Measurements from ENCODE around the gene ID3. TPM values are rescaled to one million over a fixed set of nuclear protein-coding genes. Genes with fewer than 3 reads are reported as not detected.

The ID3 gene
- polyA plus RNA-seq, 3 donors = 1.1 to 31.1 (median 2.5) TPM

GRCh38 chr1:23575226-23575810 is 16.0 kb upstream of the ID3 start:
- H3K4me1 ChIP-seq (ENCODE audit: control insufficient read depth in 1 of 2, insufficient read depth in 2 of 2, low read length in 2 of 2) = peaks cover 6 to 8% of the 10 kb centered on the region in 2 donors
- no peak overlapping the region for H3K4me3 ChIP-seq (replicated peaks in 1 of 3; ENCODE audit: low read depth in 2 of 3, low read length in 3 of 3)
- peaks cover 10% of the 10 kb centered on the region for H3K4me1 Mint-ChIP-seq
- no peaks in the 10 kb centered on the region for H3K9me3 ChIP-seq (replicated peaks in 1 of 2; ENCODE audit: control insufficient read depth in 1 of 2, insufficient read depth in 1 of 2, low read length in 2 of 2)
- peaks cover 8 to 15% of the 10 kb centered on the region in 2 donors for H3K27me3 ChIP-seq (ENCODE audit: control insufficient read depth in 2 of 2, insufficient read depth in 2 of 2, low read length in 2 of 2)
- H4K20me1 ChIP-seq (ENCODE audit: insufficient read depth, low read length) = no peaks in the 10 kb centered on the region
- H3K36me3 ChIP-seq (replicated peaks in 1 of 2; ENCODE audit: control insufficient read depth in 1 of 2, insufficient read depth in 2 of 2, low read length in 2 of 2) = no peaks in the 10 kb centered on the region
- no peak overlapping the region for H3K4me3 Mint-ChIP-seq
- peaks cover 0 to 3% (median 0%) of the 10 kb centered on the region in 7 donors for H3K9me3 Mint-ChIP-seq
- 80% methylated on average over 3 of the region's 5 CpGs for WGBS (ENCODE audit: insufficient coverage)
- no peak overlapping the region for H3K27ac ChIP-seq (ENCODE audit: low read depth in 1 of 2, low read length in 2 of 2)
- H3K27me3 Mint-ChIP-seq (ENCODE audit: low read depth in 3 of 3) = peaks cover 16 to 36% (median 20%) of the 10 kb centered on the region in 3 donors
- no peaks in the 10 kb centered on the region for H3K79me2 ChIP-seq (ENCODE audit: insufficient read depth, low read length)
- no peak overlapping the region for H2AFZ ChIP-seq (ENCODE audit: insufficient read depth, low read depth, low read length, poor library complexity, severe bottlenecking)
- H3K27ac Mint-ChIP-seq = peak overlapping the region in 1 of 7 donors; percentile 34
- intact Hi-C loops (cut with micrococcal nuclease) = no loop called here
- no peaks in the 10 kb centered on the region for H3K36me3 Mint-ChIP-seq
- no peak for TF ChIP-seq CTCF (IDR thresholded peaks at IDR 0.05)
- no peak overlapping the region for H3K4me2 ChIP-seq (replicated peaks; ENCODE audit: extremely low read depth, low read length, poor library complexity, severe bottlenecking)
- H3K9ac ChIP-seq (ENCODE audit: insufficient read depth, low read length, poor library complexity, severe bottlenecking) = no peak overlapping the region
- no peak for DNase-seq

GRCh38 chr1:23574265-23574754 is 15.0 kb upstream of the ID3 start:
- no peak overlapping the region for H3K4me3 Mint-ChIP-seq
- H3K9me3 Mint-ChIP-seq = peaks cover 0 to 6% (median 0%) of the 10 kb centered on the region in 7 donors
- peaks cover 24 to 45% (median 29%) of the 10 kb centered on the region in 3 donors for H3K27me3 Mint-ChIP-seq (ENCODE audit: low read depth in 3 of 3)
- intact Hi-C loops (cut with micrococcal nuclease) = no loop called here
- H3K27ac Mint-ChIP-seq = peak overlapping the region in 1 of 7 donors; percentile 28
- Histone ChIP-seq H3K79me2 (ENCODE audit: insufficient read depth, low read length) (no peaks in the 10 kb centered on the region), H3K4me1 (ENCODE audit: control insufficient read depth in 1 of 2, insufficient read depth in 2 of 2, low read length in 2 of 2) (peaks cover 6 to 8% of the 10 kb centered on the region in 2 donors), H3K4me2 (replicated peaks; ENCODE audit: extremely low read depth, low read length, poor library complexity, severe bottlenecking) (no peak overlapping the region), H3K36me3 (replicated peaks in 1 of 2; ENCODE audit: control insufficient read depth in 1 of 2, insufficient read depth in 2 of 2, low read length in 2 of 2) (no peaks in the 10 kb centered on the region), H2AFZ (ENCODE audit: insufficient read depth, low read depth, low read length, poor library complexity, severe bottlenecking) (no peak overlapping the region), H3K27me3 (ENCODE audit: control insufficient read depth in 2 of 2, insufficient read depth in 2 of 2, low read length in 2 of 2) (peaks cover 16 to 24% of the 10 kb centered on the region in 2 donors), H3K9me3 (replicated peaks in 1 of 2; ENCODE audit: control insufficient read depth in 1 of 2, insufficient read depth in 1 of 2, low read length in 2 of 2) (no peaks in the 10 kb centered on the region), H3K4me3 (replicated peaks in 1 of 3; ENCODE audit: low read depth in 2 of 3, low read length in 3 of 3) (no peak overlapping the region), H4K20me1 (ENCODE audit: insufficient read depth, low read length) (no peaks in the 10 kb centered on the region), H3K9ac (ENCODE audit: insufficient read depth, low read length, poor library complexity, severe bottlenecking) (no peak overlapping the region), H3K27ac (ENCODE audit: low read depth in 1 of 2, low read length in 2 of 2) (no peak overlapping the region)
- H3K36me3 Mint-ChIP-seq = no peaks in the 10 kb centered on the region
- H3K4me1 Mint-ChIP-seq = peaks cover 10% of the 10 kb centered on the region
- no peak for DNase-seq
- TF ChIP-seq CTCF (IDR thresholded peaks at IDR 0.05) = no peak
- no CpG with 5 or more reads among the region's 2 CpGs for WGBS (ENCODE audit: insufficient coverage)

Data from CD14-positive monocyte (primary cell).